NCI-H1436 treated with DMSO at 0.1 percent for 48 hours (cell line): ENCODE results near the gene LRRC45.

Experiments
- DNase-seq: peaks from one replicate; lab custom pipeline; 2025; lab: John Stamatoyannopoulos, UW

Gene LRRC45

GRCh38 chr17:82019690-82020571 is 3.2 kb upstream of the LRRC45 start:
- DNase-seq = no peak

- no peak for DNase-seq
Observed at GRCh38 chr17:82020572-82021106, 2.5 kb upstream of the LRRC45 start.

- DNase-seq = no peak
Observed at GRCh38 chr17:82021107-82021899, 1.8 kb upstream of the LRRC45 start.

GRCh38 chr17:82021900-82022309 is 1.2 kb upstream of the LRRC45 start:
- DNase-seq = no peak

GRCh38 chr17:82022310-82022980 is 660 bp upstream of the LRRC45 start, which contains the start of gene CENPX:
CENPX (minus strand) TSS chr17:82022878; CDS start chr17:82022861, 17 bp downstream.
- no peak for DNase-seq

GRCh38 chr17:82023447-82024241 is 539 bp downstream of the LRRC45 start:
- DNase-seq = no peak

GRCh38 chr17:82024859-82025258 is 1.8 kb downstream of the LRRC45 start:
- DNase-seq = no peak

- no peak for DNase-seq
Observed at GRCh38 chr17:82025401-82026107, 2.4 kb downstream of the LRRC45 start.

GRCh38 chr17:82028246-82028645 is 5.1 kb downstream of the LRRC45 start:
- no peak for DNase-seq

- DNase-seq = no peak
Observed at GRCh38 chr17:82028966-82029365, 5.9 kb downstream of the LRRC45 start.

- DNase-seq = no peak
Observed at GRCh38 chr17:82029391-82029790, 6.3 kb downstream of the LRRC45 start.

- no peak for DNase-seq
Observed at GRCh38 chr17:82029990-82030469, 6.9 kb downstream of the LRRC45 start.

GRCh38 chr17:82030470-82031302 is 7.6 kb downstream of the LRRC45 start:
- no peak for DNase-seq

GRCh38 chr17:82031303-82031884 is 8.3 kb downstream of the LRRC45 start, which contains the start of gene RAC3:
RAC3 (plus strand) TSS chr17:82031678; CDS start chr17:82031762, 84 bp downstream.
- no peak for DNase-seq

GRCh38 chr17:82031885-82032627 is 9.0 kb downstream of the LRRC45 start:
- no peak for DNase-seq

- no peak for DNase-seq
Observed at GRCh38 chr17:82033359-82034085, 10.4 kb downstream of the LRRC45 start.

GRCh38 chr17:82034371-82035011 is 11.4 kb downstream of the LRRC45 start:
- DNase-seq = no peak
